Ishikawa (cell line): Measurements from ENCODE around the gene VAV3.

Experiments
- MAX ChIP-seq: IDR thresholded peaks from 2 replicates; pipeline ENCODE4 v1.6.1; 2012
- TCF12 ChIP-seq: IDR thresholded peaks from 2 replicates; pipeline ENCODE4 v1.6.1; 2012; ENCODE audit warnings: low read depth
- TEAD4 ChIP-seq: IDR thresholded peaks from 2 replicates; pipeline ENCODE4 v1.6.1; 2012
- ZBTB7A ChIP-seq: IDR thresholded peaks from 2 replicates; pipeline ENCODE4 v1.6.1; 2012; ENCODE audit warnings: low read depth

- no peak for TF ChIP-seq ZBTB7A
- TF ChIP-seq TCF12: no peak
- TF ChIP-seq MAX: no peak
- TF ChIP-seq TEAD4: no peak
Measured at GRCh38 chr1:107993920-107994319, 28.9 kb upstream of the VAV3 start.
